Measurements from ENCODE around the gene DUS2. TPM values are rescaled to one million over a fixed set of nuclear protein-coding genes. Genes with fewer than 3 reads are reported as not detected.
"Not testable (repeated sequence)": the region's sequence is repeated elsewhere in the genome, so short reads cannot be mapped to it uniquely, and the experiment has no call there.

DUS2 gene
- total RNA-seq, 1 experiment from 2014 or later, result 27.3 TPM

GRCh38 chr16:68028996-68029395 is 5.9 kb downstream of the DUS2 start (continued):
- TF ChIP-seq ZBTB33 (IDR thresholded peaks at IDR 0.05; ENCODE audit: extremely low read depth, insufficient replicate concordance, low read length), result no peak
- no peak for TF ChIP-seq ZNF274 (IDR thresholded peaks at IDR 0.05; ENCODE audit: low read depth, low read length)
- TF ChIP-seq EZH2 (IDR thresholded peaks at IDR 0.05), result no peak
- TF ChIP-seq RAD21 (IDR thresholded peaks at IDR 0.05; ENCODE audit: low read depth), result no peak
- no peak for TF ChIP-seq POLR2AphosphoS5 (IDR thresholded peaks at IDR 0.05; ENCODE audit: low read depth, low read length)
- TF ChIP-seq SP1 (IDR thresholded peaks at IDR 0.05; ENCODE audit: low read depth), result no peak
- TF ChIP-seq ATF3 (IDR thresholded peaks at IDR 0.05), result no peak
- TF ChIP-seq EGR1 (IDR thresholded peaks at IDR 0.05; ENCODE audit: low read depth), result no peak
- no peak for TF ChIP-seq SRF (IDR thresholded peaks at IDR 0.05; ENCODE audit: low read depth)
- TF ChIP-seq JUND (IDR thresholded peaks at IDR 0.05), result no peak
- TF ChIP-seq SIN3A (IDR thresholded peaks at IDR 0.05; ENCODE audit: low read depth), result no peak
- no peak for TF ChIP-seq FOSL1 (IDR thresholded peaks at IDR 0.05; ENCODE audit: low read depth)

GRCh38 chr16:68030108-68030507 is 7.0 kb downstream of the DUS2 start:
- H2AFZ ChIP-seq (ENCODE audit: low read depth, low read length, poor library complexity, severe bottlenecking); CTCF ChIA-PET; RAD21 ChIA-PET (ENCODE audit: low non-redundant PET in 1 of 2, low total read pairs in 2 of 2, uncharacterized antibody in 2 of 2, unreplicated experiment in 2 of 2); H3K27me3 ChIP-seq (ENCODE audit: insufficient read depth, low read length); intact Hi-C loops (cut with micrococcal nuclease); H3K9me2 ChIP-seq (ENCODE audit: insufficient read depth); POLR2A ChIA-PET; H4K20me1 ChIP-seq (ENCODE audit: insufficient read depth); BruUV-seq (replicated peaks); H3K9me3 ChIP-seq (ENCODE audit: control insufficient read depth in 1 of 2, insufficient read depth in 1 of 2, low read depth in 1 of 2, low read length in 2 of 2); DNase-seq (ENCODE audit: low read depth, low spot score): not testable (repeated sequence)
- peak overlapping the region; percentile 21 for H3K9ac ChIP-seq (ENCODE audit: low read length)
- H3K4me1 ChIP-seq (ENCODE audit: control insufficient read depth in 1 of 2, insufficient read depth in 2 of 2, low read length in 2 of 2), result peaks cover 21 to 47% of the 10 kb centered on the region in 2 experiments
- peaks cover 7 to 17% of the 10 kb centered on the region in 2 experiments; a peak in 3 of 4 replicates for H3K36me3 ChIP-seq (ENCODE audit: control insufficient read depth in 1 of 2, insufficient read depth in 2 of 2, low read length in 2 of 2)
- peak overlapping the region; percentile 40; the same call in 1 of the 2 replicates for H3K27ac ChIP-seq (ENCODE audit: low read depth, low read length)
- ATAC-seq, result peak; percentile 40; the same call in 1 of the 2 replicates
- peaks cover 20% of the 10 kb centered on the region for H3K79me2 ChIP-seq (ENCODE audit: insufficient read depth, low read length)
- H3K4me3 ChIP-seq (replicated peaks in 1 of 2; ENCODE audit: low read depth in 1 of 2, low read length in 2 of 2), result peak overlapping the region in 1 of 2 experiments; percentile 16; a peak in 1 of 4 replicates
- peak overlapping the region; percentile 47 for H3K4me2 ChIP-seq (ENCODE audit: low read length)
- 0 out of 2 replicates have a peak, but pooled peaks have one; percentile 14 for TF ChIP-seq FOSL1 (IDR thresholded peaks at IDR 0.05; ENCODE audit: low read depth)

Measured in HCT116 (cell line).